ENCODE data around the gene POC5. TPM values are rescaled to one million over a fixed set of nuclear protein-coding genes. Genes with fewer than 3 reads are reported as not detected.

POC5 gene
- total and polyA plus RNA-seq, 2 of the 4 experiments (the other 2 are of a cell fraction), result 6.6 to 12.9 TPM

DNA sequence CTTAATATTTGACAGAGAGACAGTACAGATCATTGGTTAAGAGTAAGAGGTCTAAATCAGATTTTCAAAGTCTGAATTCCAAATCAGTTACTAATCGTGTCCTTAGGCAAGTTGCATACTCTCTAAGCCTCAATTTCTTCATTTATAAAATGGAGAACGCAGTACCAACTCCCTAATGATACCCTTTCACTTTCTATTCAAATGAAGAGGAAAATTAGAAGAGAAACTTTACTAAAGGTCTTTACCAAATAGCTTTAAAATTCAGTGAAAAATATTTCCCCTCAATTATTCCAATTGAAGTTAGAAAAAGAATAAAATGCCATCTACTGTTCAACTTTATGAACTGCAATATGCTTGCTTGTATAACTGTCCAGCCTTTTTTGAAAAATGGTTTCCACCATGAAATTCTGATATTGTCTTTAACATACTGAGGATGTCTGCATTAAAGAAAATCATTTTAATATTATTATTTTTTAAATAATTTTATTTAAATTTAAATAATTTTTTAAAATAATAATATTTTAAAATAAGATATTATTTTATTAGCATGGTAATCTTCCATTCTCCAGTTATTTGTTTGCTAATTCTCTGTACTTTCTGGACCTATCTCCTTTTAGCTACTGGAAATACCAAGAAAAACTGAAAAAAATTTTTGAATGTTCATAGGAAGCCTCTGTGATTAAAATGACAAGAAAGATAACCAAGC lies 36.0 kb downstream of the POC5 start:
- Histone ChIP-seq H3K4me1 (ENCODE audit: control insufficient read depth, insufficient read depth, low read length) (peaks cover 3% of the 10 kb centered on the region), H3K9ac (ENCODE audit: low read depth, low read length) (no peak overlapping the region), H2AK9ac (replicated peaks; ENCODE audit: low read depth, low read length, poor library complexity) (no peak overlapping the region), H3K27me3 (ENCODE audit: control insufficient read depth, insufficient read depth, low read length) (no peaks in the 10 kb centered on the region), H2BK15ac (ENCODE audit: low read depth, low read length) (no peak overlapping the region), H3K4me3 (ENCODE audit: insufficient read depth, low read depth, low read length) (no peak overlapping the region), H3K23ac (ENCODE audit: low read depth, low read length) (no peak overlapping the region), H2AFZ (replicated peaks; ENCODE audit: low read length, poor library complexity) (no peak overlapping the region), H4K8ac (ENCODE audit: low read depth in 2 of 2, low read length in 2 of 2) (no peak overlapping the region), H3K9me1 (ENCODE audit: insufficient read depth, low read length) (no peaks in the 10 kb centered on the region), H2BK120ac (ENCODE audit: low read depth, low read length) (no peak overlapping the region), H3K4me2 (ENCODE audit: low read depth, low read length) (peak overlapping the region; percentile 51; the same call in 1 of the 2 replicates), H3K4ac (ENCODE audit: low read depth, low read length) (no peak overlapping the region), H3K79me1 (ENCODE audit: low read depth in 1 of 2, low read length in 2 of 2) (no peaks in the 10 kb centered on the region), H3K9me3 (ENCODE audit: control insufficient read depth, insufficient read depth, low read length) (no peaks in the 10 kb centered on the region), H2BK20ac (ENCODE audit: low read depth, low read length) (no peak overlapping the region), H3K27ac (ENCODE audit: insufficient read depth, low read length) (no peak overlapping the region), H3K36me3 (ENCODE audit: control insufficient read depth, insufficient read depth, low read length) (peaks cover 3% of the 10 kb centered on the region), H2BK5ac (ENCODE audit: low read depth, low read length, poor library complexity, severe bottlenecking) (peak overlapping the region; percentile 26), H3K18ac (ENCODE audit: low read depth, low read length) (no peak overlapping the region), H4K20me1 (ENCODE audit: insufficient read depth, low read length) (no peaks in the 10 kb centered on the region; the same call in 1 of the 2 replicates), H4K5ac (ENCODE audit: low read depth, low read length) (no peak overlapping the region), H4K91ac (ENCODE audit: insufficient read depth, low read depth, low read length) (no peak overlapping the region), H3K56ac (ENCODE audit: extremely low read depth, insufficient read depth, low read length) (no peak overlapping the region), H3K14ac (replicated peaks; ENCODE audit: low read depth, low read length) (no peak overlapping the region), H2AK5ac (ENCODE audit: low read depth, low read length) (no peak overlapping the region)
- DNase-seq, result peak; percentile 60
- ChIA-PET CTCF (interaction anchor here (0.6 to 1.6 kb wide), 6 partner anchors 18 to 319 kb away, joined by 3 to 5 read pairs (median 4); no protein-coding TSS in a partner anchor), POLR2A (ENCODE audit: unreplicated experiment) (interaction anchor here (0.7 kb wide), 1 partner anchor 20 kb away, joined by 4 read pairs; no protein-coding TSS in a partner anchor)
- dilution Hi-C loops (cut with HindIII; ENCODE audit: low sequenced_read_pairs, unreplicated experiment) (no loop called here), in situ Hi-C loops (cut with MboI; ENCODE audit: low sequenced_read_pairs) (loop anchor here (25.0 kb wide), 1 partner anchor 294 kb away; no protein-coding TSS in a partner anchor), intact Hi-C loops (cut with micrococcal nuclease) (loop anchor here (2.0 to 10.0 kb wide), 6 partner anchors 79 to 626 kb away; partner anchors contain the start of genes ANKRD31, CERT1, GCNT4 and HMGCR)
- BruUV-seq (replicated peaks), result no TSS peak
- TF ChIP-seq RAD21 (IDR thresholded peaks at IDR 0.05; ENCODE audit: low read length) (peak; percentile 56), NFE2L2 (IDR thresholded peaks at IDR 0.05; ENCODE audit: low read depth, low read length) (no peak), FOS (IDR thresholded peaks at IDR 0.05; ENCODE audit: low read depth, low read length) (no peak), RCOR1 (IDR thresholded peaks at IDR 0.05; ENCODE audit: insufficient replicate concordance, low read length) (no peak), SMC3 (IDR thresholded peaks at IDR 0.05; ENCODE audit: low read depth, low read length) (peak; percentile 68), RFX5 (IDR thresholded peaks at IDR 0.05; ENCODE audit: low read depth, low read length) (peak; percentile 51; the same call in 1 of the 2 replicates), USF2 (IDR thresholded peaks at IDR 0.05; ENCODE audit: low read depth, low read length) (no peak), CTCF (conservative IDR thresholded peaks at IDR 0.05; ENCODE audit: low read depth, low read length) (peak; percentile 66), CHD1 (IDR thresholded peaks at IDR 0.05; ENCODE audit: low read depth, low read length) (no peak), POLR2A (IDR thresholded peaks at IDR 0.05; ENCODE audit: low read depth, low read length) (no peak)
- ATAC-seq (ENCODE audit: low read depth), result peak; percentile 59
- WGBS, 2 experiments (ENCODE audit: extremely low coverage in 2 of 2, insufficient read length in 1 of 2), result no CpG with 5 or more reads among the region's 2 CpGs

Measured in IMR-90 (cell line).